GOT3 (cell line): Measurements from ENCODE around the gene MEX3D.
"Not testable (repeated sequence)": the region's sequence is repeated elsewhere in the genome, so short reads cannot be mapped to it uniquely, and the experiment has no call there.

ENCODE experiments used
- DNase-seq: peaks from one replicate; lab custom pipeline; 2025; ENCODE audit warnings: mixed read lengths; lab: John Stamatoyannopoulos, UW

MEX3D gene

DNA sequence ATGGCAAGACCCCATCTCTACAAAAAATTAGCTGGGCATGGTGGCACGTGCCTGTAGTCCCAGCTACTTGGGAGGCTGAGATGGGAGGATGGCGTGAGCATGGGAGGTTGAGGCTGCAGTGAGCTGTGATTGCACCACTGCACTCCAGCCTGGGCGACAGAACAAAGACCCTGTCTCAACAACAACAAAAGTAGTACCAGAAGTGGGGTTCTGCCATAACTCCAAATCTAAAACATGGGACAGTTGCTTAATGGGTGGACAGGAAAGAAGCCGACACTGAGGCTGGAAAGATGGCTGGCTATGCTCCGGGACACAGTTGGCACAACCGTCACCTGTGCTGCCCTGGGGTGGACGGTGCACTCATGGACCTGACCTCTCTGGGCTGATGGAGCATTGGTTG lies 32.4 kb downstream of the MEX3D start:
- DNase-seq: not testable (repeated sequence)

DNA sequence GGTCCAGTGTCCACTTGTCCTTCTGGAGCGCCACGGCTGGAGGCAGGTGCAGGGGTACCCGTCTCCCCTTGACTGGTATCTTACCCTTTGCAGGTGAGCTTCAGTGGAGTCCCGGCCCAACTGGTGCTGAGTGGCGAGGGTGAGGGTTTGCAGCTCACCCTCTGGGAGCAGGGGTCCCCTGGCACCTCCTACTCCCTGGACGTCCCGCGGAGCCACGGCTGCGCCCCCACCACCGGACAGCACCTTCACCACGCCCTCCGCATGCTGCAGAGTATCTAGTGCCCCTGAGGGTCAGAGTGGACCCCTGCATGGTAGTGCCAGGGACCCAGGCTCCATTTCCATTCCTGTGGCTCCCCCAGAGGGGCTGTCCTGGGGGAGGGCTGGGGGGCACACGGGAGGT lies 33.2 kb downstream of the MEX3D start:
- no peak for DNase-seq

DNA sequence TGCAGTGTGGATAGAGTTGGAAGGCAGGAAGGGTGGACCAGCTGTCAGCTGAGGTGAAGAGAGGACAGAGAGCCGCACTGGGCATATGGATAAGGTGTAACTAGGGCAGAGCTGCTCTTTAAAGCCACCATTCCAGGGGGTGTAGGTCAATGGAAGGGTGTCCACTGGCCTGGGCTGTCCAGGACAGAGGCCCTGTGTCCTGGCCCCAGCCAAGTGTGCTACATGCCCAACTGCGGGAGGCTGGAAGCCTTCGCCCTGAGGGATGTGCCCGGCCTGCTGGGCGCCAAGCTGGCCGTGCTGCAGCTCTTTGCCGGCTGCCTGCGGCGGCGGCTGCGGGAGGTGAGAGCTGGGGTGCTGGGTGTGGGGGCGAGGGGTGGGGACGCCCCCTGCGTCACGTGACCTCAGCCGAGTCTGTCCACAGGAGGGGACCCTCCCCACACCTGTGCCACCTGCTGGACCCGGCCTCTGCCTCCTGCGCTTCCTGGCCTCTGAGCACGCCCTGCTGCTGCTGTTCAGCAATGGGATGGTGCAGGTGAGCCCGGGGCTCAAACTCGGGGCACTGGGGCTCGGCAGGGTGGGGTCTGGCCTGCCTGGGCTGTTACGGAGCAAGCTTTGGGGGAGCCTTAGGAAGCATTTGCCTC lies 34.5 kb downstream of the MEX3D start:
- DNase-seq: no peak

DNA sequence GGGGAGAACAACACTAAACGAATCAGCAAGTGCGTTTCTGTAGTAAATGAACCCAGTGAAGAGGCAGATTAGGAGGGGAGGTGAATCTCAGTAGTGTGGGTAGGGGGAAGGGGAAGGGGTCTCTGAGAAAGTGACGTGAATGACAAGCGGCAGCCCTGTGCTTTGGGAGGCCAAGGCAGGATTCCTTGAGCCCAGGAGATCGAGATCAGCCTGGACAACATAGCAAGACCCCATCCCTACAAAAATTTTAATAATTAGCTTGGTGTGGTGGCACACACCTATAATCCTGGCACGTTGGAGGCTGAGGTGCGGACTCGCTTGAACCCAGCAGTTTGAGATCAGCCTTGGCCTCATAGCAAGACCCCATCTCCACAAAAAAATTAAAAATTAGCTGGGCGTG lies 36.1 kb downstream of the MEX3D start:
- no peak for DNase-seq

DNA sequence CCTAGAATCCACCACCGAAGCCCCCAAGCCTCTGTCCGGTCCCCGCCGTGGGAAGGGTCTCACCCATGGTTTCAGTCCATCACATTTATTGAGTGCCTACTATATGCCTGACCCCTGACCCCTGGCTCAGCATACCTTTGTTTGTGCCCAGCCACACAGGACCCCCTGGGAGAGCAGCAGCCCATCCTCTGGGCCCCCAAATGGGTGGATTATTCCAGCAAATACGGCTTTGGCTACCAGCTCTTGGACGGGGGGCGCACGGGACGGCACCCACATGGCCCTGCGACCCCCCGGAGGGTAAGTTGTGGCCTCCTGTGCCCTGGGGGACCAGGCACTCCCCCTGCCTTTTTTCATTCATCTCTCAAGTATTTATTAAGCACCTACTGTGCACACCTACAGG lies 36.5 kb downstream of the MEX3D start:
- no peak for DNase-seq

DNA sequence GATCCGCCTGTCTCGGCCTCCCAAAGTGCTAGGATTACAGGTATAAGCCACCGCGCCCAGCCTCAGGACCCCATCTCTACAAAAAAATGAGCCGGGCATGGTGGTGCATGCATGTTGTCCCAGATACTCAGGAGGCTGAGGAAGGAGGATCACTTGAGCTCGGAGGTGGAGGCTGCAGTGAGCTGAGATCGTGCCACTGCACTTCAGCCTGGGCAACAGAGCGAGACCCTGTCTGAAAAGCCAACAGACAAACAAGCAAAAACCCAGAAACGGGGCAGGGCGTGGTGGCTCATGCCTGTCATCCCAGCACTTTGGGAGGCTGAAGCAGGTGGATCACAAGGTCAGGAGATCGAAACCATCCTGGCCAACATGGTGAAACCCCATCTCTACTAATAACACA lies 37.3 kb downstream of the MEX3D start:
- not testable (repeated sequence) for DNase-seq

DNA sequence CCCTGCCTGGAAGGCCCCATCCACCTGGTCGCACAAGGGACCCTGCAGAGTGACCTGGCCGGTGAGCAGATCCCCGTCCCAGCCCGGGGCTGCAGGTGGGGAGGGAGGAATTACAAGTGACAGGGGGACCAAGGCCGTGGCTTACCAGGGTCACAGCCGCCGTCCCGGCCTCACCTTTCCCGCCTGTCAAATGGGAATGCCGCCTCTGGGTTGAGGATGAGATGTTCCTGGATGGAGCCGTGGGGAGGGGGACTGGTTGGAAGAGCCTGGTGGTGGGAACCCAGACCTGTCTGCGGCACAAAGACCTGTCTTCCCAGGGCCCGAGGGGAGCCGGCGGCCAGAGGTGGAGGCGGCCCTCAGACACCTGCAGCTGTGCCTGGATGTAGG lies 38.7 kb downstream of the MEX3D start:
- DNase-seq: no peak

DNA sequence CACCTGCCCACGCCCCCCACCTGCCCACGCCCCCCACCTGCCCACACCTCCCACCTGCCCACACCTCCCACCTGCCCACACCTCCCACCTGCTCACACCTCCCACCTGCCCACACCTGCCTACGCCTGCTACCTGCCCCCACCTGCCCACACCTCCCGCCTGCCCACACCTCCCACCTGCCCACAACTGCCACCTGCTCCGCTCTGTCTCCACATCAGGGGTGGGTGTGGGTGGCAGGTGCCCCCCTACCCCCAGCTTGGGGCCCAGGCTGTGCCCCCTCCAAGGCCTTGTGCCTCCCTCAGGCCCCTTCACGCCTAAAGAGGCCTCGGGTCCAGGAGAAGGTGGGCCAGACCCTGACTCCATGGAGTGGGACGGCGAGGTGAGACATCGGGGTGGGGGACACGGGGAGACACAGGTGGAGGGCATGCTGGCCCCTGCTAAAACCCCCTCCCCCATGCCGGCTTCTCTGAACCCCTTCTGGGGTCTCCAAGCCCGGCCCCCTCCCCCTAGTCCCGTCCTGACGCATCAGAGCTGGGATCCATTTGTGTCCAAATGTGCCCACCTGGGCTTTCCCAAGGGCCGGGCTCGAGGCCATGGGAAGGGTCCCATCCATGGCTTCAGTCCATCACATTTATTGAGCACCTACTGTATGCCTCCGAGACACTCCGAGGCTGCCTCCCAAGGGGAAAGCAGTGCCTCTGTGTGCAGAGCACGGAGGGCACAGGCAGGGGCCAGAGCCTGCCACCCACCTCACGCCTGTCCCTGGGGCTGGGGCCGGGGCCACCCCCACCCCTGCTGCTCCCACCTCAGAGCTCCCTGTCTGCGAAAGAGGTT lies 39.3 kb downstream of the MEX3D start:
- no peak for DNase-seq

DNA sequence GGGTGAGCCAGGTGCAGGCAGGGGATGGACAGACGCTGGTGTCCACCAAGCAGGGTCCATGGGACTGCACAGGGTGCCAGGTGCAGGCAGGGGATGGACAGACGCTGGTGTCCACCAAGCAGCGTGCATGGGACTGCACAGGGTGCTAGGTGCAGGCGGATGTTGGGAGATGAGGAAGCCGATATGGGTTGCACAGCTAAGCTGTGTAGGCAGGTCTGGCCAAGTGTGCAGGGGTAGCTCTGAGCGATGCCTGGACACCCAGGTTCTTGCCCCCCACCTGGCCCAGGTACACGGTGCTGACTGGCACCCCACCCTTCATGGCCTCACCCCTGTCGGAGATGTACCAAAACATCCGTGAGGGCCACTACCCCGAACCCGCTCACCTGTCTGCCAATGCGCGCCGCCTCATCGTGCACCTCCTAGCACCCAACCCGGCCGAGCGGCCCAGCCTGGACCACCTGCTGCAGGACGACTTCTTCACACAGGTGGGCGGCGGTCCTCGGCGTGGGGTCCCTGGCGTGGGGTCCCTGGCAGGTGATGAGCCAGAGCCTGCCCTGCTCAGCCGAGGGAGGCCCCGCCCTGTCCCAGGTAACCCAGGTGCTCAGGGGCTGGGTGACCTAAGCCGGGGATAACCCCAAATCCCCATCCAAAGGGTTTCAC lies 40.3 kb downstream of the MEX3D start:
- no peak for DNase-seq

DNA sequence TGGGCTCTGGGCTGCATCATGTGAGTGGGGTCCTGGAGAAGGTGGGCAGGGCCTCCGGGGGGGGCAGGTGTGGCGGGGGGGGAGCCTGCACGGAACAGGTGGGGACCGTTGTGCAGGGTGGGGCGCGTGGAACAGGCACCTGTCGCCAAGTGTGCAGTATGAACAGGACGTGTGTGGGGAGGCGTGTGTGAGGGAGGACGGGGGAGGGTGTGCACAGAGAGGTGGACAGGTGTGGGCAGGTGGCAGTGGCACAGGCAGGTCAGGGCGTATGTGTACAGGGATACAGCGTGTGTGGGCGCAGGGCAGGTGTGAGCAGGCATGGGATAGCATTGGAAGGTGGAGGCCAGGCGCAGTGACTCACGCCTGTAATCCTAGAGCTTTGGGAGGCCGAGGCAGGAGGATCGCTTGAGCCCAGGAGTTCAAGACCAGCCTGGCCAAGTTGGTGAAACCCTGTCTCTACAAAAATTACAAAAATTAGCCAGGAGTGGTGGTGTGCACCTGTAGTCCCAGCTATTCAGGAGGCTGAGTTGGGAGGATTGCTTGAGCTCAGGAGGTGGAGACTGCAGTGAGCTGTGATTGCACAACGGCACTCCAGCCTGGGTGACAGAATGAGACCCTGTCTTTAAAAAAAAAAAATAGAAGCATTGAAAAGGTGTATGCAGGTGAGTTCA lies 41.0 kb downstream of the MEX3D start:
- no peak for DNase-seq

DNA sequence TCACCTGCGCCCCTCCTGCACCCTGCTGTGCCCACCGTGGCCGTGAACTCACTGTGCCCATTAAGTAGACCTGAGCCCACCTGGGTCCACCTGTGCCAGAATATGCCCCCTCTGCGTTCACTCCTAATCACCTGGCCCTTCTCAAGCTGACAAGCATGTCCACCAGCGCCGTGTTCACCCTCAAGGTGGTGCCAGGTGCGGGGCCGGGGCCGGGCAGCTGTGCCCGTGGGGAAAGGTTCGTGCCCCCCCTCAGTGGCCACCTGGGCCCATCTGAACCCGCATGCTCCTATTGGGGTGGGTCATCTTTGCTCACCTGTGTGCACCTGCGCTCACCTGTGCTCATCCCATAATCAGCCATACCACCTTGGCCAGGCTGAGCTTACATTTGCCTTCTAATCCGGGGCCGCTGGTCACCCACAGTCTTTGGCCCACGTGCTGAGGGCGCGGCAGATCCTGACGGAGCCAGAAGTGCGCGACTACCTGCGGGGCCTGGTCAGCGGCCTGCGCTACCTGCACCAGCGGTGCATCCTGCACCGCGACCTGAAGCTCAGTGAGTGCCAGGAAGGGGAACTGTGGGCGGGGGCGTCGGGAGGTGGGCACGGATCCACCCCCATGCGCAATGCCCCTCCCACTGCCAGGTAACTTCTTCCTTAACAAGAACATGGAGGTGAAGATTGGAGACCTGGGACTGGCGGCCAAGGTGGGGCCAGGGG lies 41.9 kb downstream of the MEX3D start:
- no peak for DNase-seq

DNA sequence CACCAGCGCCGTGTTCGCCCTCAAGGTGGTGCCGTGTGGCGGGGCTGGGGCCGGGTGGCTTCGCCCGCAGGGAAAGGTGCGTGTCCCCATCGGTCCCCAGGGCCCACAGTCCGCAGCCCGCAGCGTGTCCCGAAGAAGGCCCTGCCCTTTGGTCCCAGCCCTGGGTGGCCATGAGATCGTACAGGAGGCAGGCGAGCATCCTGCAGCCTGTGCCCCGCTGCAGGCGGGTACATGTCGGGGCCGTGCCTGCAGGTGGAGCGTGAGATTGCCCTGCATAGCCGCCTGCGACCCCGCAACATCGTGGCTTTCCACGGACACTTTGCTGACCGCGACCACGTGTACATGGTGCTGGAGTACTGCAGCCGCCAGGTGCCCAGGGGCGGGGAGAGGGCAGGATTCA lies 42.8 kb downstream of the MEX3D start:
- DNase-seq: no peak

DNA sequence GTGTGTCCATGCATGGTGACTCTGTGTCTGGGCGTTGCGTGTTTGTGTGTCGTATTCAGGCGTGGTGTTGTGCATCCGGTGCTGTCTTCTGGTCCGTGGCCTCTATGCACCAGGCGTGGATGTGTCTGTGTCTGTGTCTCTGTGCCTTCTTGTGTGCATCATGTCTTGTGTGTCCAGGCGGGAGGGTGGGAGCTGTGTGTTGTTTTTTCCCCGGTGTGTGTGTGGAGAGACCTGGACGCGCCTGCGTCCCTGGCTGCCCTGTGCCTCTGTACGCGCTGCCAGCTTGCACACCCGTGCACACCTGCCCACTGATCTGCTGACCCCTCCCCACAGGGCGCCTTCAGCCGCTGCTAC lies 43.2 kb downstream of the MEX3D start:
- no peak for DNase-seq

DNA sequence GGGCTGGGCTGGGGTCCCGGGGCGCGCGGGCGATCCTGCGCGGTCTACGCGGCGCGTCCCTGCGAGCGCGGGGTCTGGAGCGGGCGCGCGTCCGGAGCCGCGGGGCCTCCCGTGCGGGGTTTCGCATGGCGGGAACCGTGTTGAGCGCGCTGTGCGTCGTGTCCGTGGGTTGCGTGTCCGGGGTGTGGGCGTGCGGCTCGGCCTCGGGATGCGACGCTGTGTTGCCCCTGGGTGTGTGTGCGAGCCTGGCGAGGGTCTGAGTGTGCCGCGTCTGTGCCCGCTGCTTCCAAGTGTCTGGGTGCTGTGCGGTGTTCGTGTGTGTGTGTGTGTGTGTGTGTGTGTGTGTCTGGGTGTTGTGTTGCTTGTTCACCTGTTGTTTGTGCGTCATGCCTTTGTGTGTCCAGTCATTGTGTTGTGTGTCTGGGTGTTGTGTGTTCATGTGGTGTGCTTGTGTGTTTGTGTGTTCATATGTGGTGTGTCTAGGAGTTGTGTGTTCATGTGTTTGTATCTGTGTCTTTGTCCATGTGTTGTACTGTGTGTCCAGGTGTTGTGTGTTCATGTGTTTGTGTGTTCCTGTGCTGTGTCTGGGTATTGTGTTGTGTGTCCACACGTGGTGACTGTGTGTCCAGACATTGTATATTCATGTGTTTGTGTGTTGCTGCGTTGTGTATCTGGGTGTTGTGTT lies 43.7 kb downstream of the MEX3D start:
- no peak for DNase-seq

DNA sequence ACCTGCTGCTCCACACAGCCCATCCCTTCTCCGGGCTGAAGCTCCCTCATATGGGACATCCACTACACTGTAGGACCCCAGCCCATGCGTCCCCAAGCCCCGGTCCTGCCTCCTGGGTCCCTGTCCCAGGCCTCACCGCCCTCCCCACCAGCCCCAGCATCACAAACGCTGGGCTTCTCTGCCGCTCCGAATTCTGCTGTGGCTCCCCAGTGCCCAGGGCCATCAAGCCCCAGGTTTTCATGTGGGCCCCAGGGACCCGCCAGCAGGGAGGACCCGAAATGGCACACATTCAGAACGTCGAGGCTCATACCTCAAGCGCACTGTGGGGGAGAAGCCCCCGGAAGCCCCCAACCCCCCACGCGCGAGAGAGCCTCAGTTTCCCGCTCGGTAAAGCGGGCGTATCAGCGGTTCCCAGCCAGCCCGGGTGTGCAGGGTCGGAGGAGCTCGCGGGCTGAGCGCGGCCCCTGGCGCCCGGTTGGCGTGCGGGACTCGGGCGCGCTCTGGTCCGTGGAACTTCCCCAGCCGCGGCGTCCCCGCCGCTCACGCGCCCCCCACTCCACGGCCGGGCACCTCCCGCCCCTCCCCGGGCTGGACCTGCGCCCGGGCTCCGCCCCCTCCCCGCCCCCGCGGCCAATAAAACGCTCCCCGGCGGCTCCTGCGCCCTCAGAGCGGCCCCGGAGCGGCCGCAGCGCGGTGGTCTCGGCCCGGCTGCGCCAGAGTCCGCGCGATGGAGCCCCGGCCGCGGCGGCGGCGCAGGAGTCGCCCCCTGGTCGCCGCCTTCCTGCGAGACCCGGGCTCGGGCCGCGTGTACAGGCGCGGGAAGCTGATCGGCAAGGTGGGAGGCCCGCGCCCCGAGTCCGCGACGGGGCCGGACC lies 44.5 kb downstream of the MEX3D start, which contains the start of gene PLK5:
PLK5 (plus strand) TSS at position 666 of the 875 bp plus-strand sequence. CDS start 2,920 bp downstream, outside the sequence.
- no peak for DNase-seq

DNA sequence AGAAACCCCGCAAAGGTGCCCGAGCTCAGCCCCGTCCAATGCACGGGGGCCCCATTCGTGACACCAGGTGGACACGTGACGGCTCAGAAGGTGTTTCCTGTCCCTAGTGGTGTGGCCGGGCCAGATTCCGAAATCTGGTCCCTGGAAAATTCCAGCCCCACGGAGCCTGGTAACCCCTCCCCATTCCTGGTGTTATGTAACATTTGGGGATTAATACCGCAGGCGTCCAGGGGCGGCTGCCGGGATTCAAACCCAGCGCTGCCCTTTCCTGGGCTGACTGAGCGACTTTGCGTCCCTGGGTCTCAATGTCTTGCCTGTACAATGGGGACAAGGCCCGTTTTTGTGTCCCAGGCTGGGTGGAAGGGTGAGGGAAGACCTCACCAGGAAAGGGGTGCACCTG lies 45.3 kb downstream of the MEX3D start:
- DNase-seq: no peak

DNA sequence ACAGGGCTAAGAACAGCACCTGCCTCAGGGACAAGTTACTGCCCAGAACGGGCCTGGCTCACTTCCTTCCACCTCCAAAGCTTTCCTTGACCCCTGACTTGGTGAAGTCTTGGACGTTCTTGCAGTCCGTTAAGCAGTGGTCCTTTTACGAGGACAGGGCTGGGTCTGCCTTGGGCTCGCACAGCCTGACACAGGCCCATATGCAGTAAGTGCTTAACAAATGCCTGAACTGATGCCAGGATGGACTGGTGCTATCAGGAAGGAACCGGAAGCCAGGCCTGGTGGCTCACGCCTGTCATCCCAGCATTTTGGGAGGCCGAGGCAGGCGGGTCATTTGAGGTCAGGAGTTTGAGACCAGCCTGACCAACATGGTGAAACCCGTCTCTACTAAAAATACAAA lies 46.1 kb downstream of the MEX3D start:
- DNase-seq: no peak

DNA sequence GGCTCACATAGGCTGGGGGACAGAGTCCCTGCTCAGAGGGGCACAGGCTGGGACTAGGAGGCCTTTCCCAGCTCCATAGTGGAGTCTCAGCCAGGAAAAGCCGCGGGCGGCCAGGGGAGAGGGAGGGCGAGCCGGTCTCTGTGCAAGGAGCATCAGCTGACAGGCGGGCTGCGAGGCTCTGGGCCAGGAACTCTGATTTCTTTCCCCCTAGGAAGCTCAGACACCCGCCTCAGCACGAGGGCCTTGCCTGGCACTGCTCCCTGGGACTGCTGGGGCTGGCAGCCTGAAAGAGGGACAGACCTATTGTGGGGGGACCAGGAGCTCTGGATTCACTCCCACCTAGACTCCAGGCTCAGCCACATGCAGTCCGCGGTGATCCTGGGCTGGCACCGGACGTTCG lies 46.5 kb downstream of the MEX3D start:
- DNase-seq: no peak

DNA sequence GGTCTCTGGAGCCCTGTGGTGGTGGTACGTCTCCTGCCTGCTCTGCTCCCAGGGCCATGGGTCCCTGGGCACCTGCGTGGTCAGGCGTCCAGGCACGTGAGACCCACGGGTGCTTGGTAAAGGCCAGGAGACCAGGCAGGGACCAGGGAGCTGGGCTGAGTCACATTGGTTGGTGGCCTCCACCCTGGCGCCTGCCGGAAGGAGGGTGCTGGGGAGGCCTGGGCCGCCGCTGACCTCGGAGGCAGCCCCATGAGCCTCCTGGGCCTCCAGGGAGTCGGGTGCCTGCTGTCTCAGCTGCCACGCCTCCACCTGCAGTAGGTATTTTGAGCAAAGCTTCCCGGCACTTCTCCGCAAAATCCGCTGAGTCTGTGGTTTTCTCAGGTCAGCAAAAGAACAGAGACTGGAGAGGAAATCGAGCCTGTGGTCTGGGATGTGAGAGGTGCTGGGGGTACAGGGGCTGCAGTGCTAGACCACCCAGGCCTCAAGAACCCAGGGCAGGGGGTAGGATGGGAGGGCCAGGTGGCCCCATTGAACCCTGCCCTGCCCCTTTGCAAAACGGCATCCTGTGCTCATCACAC lies 47.8 kb downstream of the MEX3D start:
- no peak for DNase-seq

DNA sequence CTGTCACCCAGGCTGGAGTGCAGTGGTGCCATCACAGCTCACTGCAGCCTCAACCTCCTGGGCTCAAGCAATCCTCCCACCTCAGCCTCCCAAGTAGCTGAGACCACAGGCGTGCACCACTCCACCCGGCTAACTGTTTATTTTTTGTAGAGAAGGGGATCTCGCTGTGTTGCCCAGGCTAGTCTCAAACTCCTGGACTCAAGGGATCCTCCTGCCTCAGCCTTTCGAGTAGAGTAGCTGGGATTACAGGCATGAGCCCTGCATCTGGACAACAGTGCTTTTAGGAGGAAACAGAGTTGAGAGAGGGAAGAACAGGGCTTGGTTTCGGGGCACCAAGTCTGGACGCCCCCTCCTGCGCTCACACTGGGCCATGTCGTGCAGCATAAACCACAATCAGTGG lies 48.3 kb downstream of the MEX3D start:
- not testable (repeated sequence) for DNase-seq
